Adrenal gland (tissue), 5 donors: ENCODE data around the gene TPRN.

Experiments
- CTCF ChIP-seq, 6 experiments: fragments of 450-650 bp in 4 of 6; fragments of 200-600 bp in 2 of 6; sonication (generic) in 1 of 6; IDR thresholded peaks; 1 replicate in 5 of 6; 2 replicates in 1 of 6; pipeline versions ENCODE4 v1.5.1 to v1.8.0; 2016 to 2021; ENCODE audit warnings: antibody characterized with exemption in 6 of 6, mild to moderate bottlenecking in 2 of 6, moderate library complexity in 1 of 6
- POLR2A ChIP-seq, 2 donors: fragments of 450-650 bp; IDR thresholded peaks; one replicate each; pipeline ENCODE4 v1.6.1; 2017; ENCODE audit warnings: antibody characterized with exemption in 2 of 2, mild to moderate bottlenecking in 2 of 2, moderate library complexity in 1 of 2
- donor health status: DM: no; HTN: no; CAD: no.

- TF ChIP-seq CTCF (IDR thresholded peaks at IDR 0.05) = no peak
- no peak for TF ChIP-seq POLR2A (IDR thresholded peaks at IDR 0.05)
Measured at GRCh38 chr9:137242269-137243203, 42.0 kb upstream of the TPRN start.
